HG03097 (cell line): ENCODE data around the gene ATG4D.
"Not testable (repeated sequence)": the region's sequence is repeated elsewhere in the genome, so short reads cannot be mapped to it uniquely, and the experiment has no call there.

ENCODE experiments used
- ATAC-seq: cut with Tn5 transposase; IDR thresholded peaks from one replicate; pipeline ENCODE4 v1.9.1; 2021; ENCODE audit not compliant: unreplicated experiment, low FRiP score

Gene ATG4D

DNA sequence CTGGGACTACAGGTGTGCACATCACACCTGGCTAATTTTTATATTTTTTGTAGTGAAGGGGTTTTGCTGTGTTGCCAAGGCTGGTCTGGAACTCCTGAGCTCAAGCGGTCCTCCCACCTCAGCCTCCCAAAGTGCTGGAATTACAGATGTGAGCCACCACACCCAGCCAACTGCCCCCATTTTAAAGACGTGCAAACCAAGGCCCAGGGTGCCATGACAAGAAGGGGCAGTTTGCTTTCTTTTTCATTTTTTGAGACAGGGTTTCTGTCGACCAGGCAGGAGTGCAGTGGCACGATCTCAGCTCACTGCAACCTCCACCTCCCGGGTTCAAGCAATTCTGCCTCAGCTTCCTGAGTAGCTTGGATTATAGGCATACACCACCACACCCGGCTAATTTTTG is 30.1 kb downstream of the ATG4D start:
- ATAC-seq = not testable (repeated sequence)

DNA sequence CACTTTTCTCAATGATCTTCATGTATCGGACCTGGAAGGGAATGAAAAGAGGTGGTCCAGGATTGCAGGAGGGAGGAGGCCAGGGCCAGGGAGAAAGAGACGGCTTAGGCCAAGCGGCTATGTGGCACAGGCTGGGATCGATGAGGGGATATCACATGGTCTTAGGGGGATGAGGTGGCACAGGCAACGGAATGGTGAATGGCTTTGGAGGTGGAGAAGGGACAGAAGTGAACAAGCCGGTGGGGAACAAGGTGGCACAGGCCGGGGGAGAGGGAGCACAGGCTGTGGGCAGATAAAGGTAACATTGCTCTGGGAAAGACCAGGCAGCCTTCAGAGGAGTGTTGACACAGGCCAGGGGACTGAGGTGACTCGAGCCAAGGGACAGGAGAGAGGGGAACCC is 30.8 kb downstream of the ATG4D start:
- no peak for ATAC-seq

DNA sequence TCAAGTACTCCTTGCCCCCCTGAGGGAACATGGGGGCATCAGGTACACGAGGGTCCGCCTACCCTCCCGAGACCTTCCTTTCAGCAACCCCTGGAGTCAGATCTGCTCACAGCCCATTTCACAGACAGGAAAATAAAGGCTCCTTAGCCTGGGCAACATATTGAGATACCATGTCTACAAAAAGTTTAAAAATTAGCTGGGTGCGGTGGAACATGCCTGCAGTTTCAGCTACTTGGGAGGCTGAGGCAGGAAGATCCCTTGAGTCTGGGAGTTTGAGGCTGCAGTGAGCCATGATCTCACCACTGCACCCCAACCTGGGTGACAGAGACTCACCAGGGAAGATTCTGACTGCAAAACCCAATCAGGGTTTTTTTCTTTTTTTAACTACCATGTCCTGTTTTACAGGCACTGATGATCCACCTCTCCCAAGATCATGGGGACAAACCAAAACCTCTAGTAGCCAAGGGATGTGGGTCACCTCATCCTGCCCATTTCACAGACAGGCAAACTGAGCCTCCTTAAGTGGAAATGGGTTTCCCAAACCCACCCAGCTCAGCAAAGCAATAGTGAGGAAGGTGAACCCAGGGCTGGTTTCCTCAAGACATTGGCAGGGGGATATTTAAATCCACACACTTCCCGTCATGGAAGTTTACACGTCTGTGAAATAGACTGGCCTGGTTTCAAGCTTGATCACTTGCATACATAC is 31.5 kb downstream of the ATG4D start:
- no peak for ATAC-seq

DNA sequence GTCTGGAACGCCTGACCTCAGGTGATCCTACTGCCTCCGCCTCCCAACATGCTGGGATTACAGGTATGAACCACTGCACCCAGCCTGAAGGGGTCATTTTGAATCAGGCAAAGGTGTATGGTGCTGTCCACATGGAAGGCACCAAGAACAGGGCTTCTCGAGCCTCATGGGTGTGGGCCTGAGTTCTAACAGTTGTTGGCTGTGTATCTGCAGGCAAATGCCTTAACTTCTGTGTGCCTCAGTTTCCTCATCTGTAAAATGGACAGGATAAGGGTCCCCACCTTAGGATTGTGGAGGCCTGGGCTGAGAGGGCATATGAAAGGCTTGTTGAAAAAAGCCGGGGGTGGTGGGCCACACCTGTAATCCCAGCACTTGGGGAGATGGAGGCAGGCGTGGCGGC is 34.2 kb downstream of the ATG4D start:
- no peak for ATAC-seq

DNA sequence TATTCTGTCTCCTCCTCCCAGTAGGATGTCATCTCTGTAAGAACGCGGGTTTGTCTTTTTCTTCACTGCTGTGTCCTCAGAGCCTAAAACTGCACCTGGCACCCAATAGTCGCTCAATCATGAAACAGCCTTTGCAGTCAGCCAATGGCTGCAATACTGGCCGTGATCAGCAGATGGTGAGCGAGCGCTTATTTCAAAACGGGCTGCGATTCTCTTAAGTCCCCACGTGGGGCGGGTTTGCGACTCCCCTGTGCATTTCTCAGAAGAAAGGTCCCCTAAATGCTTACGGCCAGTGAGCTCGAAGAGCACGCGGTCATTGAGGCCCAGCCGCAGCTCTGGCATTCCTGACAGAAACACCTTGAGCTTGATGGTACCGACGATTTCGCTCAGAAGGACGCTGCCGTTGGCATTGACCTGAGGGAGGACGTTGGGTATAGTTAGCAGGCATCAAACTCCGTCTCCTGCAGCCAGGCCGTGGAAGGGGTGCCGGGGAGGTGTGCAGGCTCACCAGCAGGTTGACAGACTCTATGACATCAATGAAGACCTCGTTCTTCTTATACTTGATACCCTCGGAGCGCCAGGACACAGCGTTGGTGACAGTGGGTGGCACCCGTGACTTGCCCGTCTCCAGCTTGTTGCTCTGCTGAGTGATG is 37.4 kb downstream of the ATG4D start:
- ATAC-seq = no peak

DNA sequence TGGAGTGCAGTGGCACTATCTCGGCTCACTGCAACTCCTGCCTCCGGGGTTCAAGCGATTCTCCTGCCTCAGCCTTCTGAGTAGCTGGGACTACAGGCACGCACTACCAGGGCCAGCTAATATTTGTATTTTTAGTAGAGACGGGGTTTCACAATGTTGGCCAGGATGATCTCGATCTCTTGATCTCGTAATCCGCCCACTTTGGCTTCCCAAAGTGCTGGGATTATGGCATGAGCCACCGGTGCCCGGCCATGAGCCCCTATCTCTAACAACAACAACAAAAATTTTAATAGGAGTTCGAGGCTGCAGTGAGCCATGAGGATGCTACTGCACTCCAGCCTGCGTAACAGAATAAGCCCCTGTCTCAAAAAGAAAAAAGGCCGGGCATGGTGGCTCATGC is 38.4 kb downstream of the ATG4D start:
- no peak for ATAC-seq

DNA sequence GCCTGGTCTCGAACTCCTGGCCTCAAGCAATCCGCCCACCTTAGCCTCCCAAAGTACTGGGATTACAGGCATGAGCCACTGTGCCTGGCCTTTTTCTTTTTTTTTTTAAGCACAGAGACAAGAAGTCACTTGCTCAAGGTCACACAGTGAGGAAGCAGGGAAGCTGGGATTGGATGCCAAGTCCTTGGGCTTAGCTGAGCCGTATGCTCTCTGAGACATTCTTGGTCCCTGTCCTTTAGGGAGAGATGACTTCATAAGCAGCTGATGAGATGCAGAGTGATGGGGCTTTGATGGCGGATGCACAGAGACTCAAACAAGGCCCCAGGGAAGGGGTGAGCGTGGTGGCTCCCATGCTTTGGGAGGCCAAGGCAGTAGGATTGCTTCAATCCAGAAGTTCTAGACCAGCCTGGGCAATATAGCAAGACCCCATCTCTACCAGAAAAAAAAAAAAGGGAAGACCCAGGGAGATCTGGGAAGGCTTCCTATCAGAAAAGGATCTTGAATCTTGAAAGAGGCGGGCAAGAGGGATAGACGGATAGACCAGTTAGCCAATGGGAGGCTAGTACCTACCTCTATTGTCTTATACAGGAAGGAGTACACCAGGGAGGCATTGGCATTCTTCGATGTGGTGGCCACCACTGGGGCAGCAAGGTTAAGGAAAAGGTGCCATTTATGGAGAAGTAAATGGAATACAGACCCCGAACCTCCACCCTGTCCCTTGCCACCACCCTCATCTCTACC is 39.5 kb downstream of the ATG4D start:
- ATAC-seq = no peak

DNA sequence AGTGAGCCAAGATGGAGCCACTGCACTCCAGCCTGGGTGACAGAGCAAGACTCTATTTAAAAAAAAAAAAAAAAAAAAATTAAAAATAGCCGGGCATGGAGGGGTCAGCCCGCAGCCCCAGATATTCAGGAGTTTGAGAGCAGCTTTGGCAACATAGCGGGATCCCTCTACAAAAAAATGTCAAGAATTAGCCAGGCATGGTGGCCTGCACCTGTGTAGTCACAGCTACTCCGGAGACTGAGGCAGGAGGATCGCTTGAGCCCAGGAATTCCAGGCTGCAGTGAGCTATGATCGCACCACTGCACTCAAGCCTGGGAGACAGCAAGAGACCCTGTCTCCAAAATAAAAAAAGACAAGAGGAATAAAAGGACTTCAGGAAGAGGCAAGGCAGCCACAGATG is 42.7 kb downstream of the ATG4D start:
- no peak for ATAC-seq

DNA sequence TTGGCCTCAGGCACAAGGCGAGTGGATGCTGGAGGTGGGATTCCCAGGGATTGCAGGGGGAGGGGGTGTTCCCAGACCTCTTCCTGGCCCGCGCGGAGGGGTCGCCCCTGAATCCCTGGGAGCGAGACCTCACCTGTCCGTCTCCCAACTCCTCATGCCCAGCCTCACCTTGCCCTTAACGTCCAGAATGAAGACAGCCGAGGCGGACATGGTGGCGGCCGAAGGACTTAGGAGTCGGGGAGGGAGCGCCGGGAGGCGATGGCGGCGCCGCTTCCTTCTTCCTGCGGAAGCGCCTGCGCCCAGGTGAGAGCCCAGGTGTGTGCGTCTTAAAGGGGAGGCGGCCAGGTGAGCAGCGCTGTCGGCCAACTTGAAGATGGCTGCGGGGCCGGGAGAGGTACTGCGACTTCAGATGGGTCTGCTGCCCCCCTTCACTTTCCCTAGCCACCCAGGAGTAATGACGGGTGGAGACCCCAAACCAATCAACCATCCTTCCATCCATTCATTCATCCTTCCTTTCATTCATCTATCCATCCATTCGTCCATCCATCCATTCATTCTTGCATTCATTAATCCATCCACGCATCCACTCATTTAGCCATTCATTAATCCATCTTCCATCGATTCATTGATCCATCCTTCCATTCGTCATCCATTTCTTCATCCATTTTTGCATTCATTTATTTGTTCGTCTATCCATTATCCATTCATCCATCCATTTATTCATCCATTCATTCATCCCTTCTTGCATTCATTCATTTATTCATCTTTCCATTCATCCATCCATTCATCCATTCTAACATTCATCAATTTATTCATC is 43.5 kb downstream of the ATG4D start, which contains the start of gene AP1M2:
TSS of gene AP1M2 (minus strand) at position 291 of the 817 bp plus-strand sequence. CDS start at position 210, 81 bp downstream.
- ATAC-seq = no peak

DNA sequence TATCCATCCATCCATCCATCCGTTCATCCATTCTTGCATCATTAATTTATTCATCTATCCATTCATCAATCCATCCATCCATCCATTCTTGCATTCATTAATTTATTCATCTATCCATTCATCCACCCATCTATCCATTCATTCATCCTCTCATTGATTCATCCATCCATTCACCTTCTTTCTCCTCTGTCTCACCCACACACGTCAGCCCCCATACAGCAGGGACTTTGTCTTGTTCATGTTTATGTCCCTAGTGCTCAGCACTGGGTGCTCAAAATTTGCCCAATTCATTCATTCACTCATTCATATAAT is 44.1 kb downstream of the ATG4D start:
- no peak for ATAC-seq

DNA sequence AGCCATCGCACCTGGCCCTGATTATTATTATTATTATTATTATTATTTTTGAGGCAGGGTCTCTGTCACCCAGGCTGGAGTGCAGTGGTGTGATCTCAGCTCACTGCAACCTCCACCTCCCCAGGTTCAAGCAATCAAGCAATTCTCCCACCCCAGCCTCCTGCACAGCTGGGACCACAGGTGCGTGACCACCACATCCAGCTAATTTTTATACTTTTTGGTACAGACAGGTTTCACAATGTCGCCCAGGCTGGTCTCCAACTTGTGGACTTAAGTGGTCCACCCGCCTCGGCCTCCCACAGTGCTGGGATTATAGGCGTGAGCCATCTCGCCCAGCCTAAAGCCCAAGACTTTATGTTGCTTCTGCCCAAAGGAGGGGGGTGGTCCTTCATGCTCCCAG is 49.4 kb downstream of the ATG4D start:
- no peak for ATAC-seq

DNA sequence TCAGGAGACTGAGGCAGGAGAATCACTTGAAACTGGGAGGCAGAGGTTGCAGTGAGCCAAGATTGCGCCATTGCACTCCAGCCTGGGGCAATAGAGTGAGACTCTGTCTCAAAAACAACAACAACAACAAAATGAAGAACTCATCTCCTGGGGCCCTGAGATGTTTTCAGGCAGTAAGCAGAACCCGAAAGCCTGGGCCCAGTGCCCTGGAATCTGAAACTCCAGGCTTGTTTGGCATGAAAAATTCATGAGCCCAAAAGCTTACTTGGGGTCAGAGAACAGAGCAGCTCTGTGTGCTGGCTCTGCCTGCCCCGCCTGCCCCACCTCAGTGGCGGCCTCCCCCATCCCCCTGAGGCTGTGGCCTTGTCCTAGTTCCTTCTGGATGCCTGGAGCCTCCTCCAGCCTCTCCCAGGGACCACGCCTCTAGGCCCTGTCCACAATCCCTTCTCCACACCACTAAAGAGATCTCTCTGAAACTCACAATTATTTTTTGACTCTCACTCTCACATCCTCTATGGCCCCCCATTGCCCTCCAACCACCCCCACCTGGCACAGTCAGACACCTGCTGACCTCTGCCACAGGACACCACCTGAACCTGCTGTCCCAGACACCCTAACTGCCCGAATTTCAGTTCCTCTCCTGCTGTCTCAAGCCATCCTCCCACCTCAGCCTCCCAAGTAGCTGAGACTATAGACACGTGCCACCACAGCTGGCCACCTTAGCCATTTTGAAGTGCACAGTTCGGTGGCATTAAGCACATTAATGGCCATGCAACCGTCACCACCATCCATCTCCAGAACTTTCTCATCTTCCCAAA is 50.3 kb downstream of the ATG4D start:
- ATAC-seq = peak; percentile 37

DNA sequence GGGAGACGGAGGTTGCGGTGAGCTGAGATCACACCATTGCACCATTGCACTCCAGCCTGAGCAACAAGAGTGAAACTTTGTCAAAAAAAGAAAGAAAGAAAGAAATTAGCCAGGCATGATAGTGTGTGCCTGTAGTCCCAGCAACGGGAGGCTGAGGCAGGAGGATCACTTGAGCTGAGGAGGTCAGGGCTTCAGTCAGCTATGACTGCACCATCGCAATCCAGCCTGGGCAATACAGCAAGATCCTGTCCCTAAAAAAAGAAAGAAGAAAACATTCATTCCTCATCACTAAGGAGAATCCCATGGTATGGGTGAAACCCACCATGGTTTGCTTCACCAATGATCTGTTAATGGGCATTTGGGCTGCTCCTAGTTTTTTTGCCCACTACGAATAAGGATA is 56.4 kb downstream of the ATG4D start:
- ATAC-seq = no peak

DNA sequence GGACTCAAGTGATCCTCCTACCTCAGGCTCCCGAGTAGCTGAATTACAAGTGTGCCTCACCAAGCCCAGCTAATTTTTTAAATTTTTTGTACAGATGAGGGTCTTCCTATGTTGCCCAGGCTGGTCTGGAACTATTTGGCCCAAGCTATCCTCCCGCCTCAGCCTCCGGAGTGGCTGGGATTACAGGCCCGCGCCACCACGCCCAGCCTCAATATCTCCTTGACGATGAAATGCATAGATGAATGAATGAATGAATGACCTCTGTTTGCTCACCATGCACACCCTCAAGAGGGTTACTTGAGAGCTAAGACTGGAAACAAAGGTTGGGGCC is 58.3 kb downstream of the ATG4D start:
- no peak for ATAC-seq

DNA sequence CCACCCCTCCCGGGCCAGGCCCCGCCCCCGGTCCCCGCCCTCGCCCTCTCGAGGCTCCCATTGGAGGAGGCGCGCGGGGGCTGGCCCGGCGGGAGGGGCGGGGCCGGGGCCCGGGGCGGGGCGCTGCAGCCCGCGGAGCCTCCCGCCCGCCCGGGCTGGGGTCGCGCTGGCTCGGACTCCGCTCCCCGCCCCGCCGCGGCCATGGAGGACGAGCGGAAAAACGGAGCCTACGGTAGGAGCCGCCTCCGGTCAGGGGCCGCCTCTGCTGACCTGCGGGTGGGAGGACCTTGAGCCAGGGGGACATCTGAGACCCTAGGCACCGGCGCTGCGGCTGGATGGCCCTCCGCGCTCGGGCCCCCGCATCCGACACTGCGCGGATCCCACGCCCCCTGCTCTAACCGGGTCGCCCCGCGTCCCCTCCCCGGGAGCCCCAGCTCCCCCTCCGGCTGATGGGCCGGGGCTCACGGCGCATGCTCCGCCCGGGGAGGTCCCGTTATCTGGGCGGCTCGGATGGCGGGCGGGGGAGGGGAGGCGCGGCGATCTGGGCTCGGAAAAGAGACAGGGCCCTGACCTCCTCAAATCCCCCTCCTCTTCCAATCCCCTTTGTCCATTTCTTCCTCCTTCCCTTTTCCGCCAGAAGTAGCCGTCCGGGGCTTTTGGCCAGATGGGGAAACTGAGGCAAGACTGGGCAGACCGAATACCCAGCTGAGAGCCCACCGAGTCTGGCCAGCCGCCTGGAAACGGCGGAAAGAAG is 58.8 kb downstream of the ATG4D start:
- peak; percentile 40 for ATAC-seq
